HepG2 (cell line): Measurements from ENCODE around the gene CS. TPM values are rescaled to one million over a fixed set of nuclear protein-coding genes. Genes with fewer than 3 reads are reported as not detected.

Experiments used
- BHLHE40 ChIP-seq: IDR thresholded peaks from 2 replicates; pipeline ENCODE4 v1.6.1; 2011; ENCODE audit warnings: low read length, improper control_type of control experiment
- BRD4 ChIP-seq: sonication (generic); formaldehyde crosslinking; IDR thresholded peaks from 2 replicates; pipeline ENCODE4 v1.4.0; 2020; ENCODE audit warnings: missing genetic modification reagents
- HDAC6 ChIP-seq: fragments of 200-600 bp; sonication (generic); IDR thresholded peaks from 2 replicates; pipeline ENCODE4 v1.7.0; 2017; ENCODE audit warnings: mild to moderate bottlenecking, antibody characterized with exemption, low read length, low read depth
- HOXD1 ChIP-seq: sonication (generic); formaldehyde crosslinking; IDR thresholded peaks from 2 replicates; pipeline ENCODE4 v1.5.0; 2020; ENCODE audit warnings: missing genetic modification reagents
- IRF2 ChIP-seq: IDR thresholded peaks from 2 replicates; pipeline ENCODE4 v1.6.1; 2018; ENCODE audit warnings: missing genetic modification reagents, missing compliant biosample characterization
- KLF9 ChIP-seq: IDR thresholded peaks from 2 replicates; pipeline ENCODE4 v1.6.1; 2016; ENCODE audit warnings: low read depth
- MAFF ChIP-seq: IDR thresholded peaks from 2 replicates; pipeline ENCODE4 v1.6.1; 2011; ENCODE audit warnings: low read depth, low read length, improper control_type of control experiment
- POGZ ChIP-seq: sonication (generic); formaldehyde crosslinking; IDR thresholded peaks from 2 replicates; pipeline ENCODE4 v1.4.0; 2020; ENCODE audit warnings: mild to moderate bottlenecking, missing genetic modification reagents
- POLR2A ChIP-seq, 2 experiments: IDR thresholded peaks; 2 replicates each; pipeline ENCODE4 v1.6.1; 2011; ENCODE audit warnings: low read depth in 2 of 2, low read length in 2 of 2, mild to moderate bottlenecking in 1 of 2, moderate library complexity in 1 of 2; ENCODE audit not compliant: insufficient read depth in 1 of 2
- SIN3A ChIP-seq: IDR thresholded peaks from 2 replicates; pipeline ENCODE4 v1.6.1; 2011; ENCODE audit warnings: low read depth, mild to moderate bottlenecking, control low read depth, low read length, borderline replicate concordance
- XBP1 ChIP-seq: sonication (generic); formaldehyde crosslinking; IDR thresholded peaks from 2 replicates; pipeline ENCODE4 v1.5.0; 2020; ENCODE audit warnings: missing genetic modification reagents
- ZNF264 ChIP-seq: sonication (generic); formaldehyde crosslinking; IDR thresholded peaks from 2 replicates; pipeline ENCODE4 v1.4.0; 2020; ENCODE audit warnings: missing genetic modification reagents
- ZNF329 ChIP-seq: sonication (generic); formaldehyde crosslinking; IDR thresholded peaks from 2 replicates; pipeline ENCODE4 v1.9.0; 2021; ENCODE audit warnings: low read depth, mild to moderate bottlenecking, missing genetic modification reagents
- ZNF446 ChIP-seq: sonication (generic); formaldehyde crosslinking; IDR thresholded peaks from 2 replicates; pipeline ENCODE4 v1.5.0; 2020; ENCODE audit warnings: mild to moderate bottlenecking, missing genetic modification reagents
- ZNF660 ChIP-seq: sonication (generic); formaldehyde crosslinking; IDR thresholded peaks from 2 replicates; pipeline ENCODE4 v1.5.1; 2020; ENCODE audit warnings: mild to moderate bottlenecking, low read depth, missing genetic modification reagents, borderline replicate concordance
- ZNF703 ChIP-seq: sonication (generic); formaldehyde crosslinking; IDR thresholded peaks from 2 replicates; pipeline ENCODE4 v1.5.1; 2020; ENCODE audit warnings: missing genetic modification reagents, mild to moderate bottlenecking, moderate library complexity, borderline replicate concordance
- ZSCAN21 ChIP-seq: sonication (generic); formaldehyde crosslinking; IDR thresholded peaks from 2 replicates; pipeline ENCODE4 v1.8.0; 2022; ENCODE audit warnings: mild to moderate bottlenecking, missing genetic modification reagents, moderate library complexity, borderline replicate concordance
- polyA plus RNA-seq, 8 experiments: library from polyadenylated mRNA; depleted of rRNA in 3 of 8; stranded (reverse) in 7 of 8; unstranded in 1 of 8; fragments of >200 nt; fragmentation: Illumina TruSeq in 4 of 8; extraction: Trizol in 4 of 8; gene quantifications; 2 replicates each; pipeline versions ENCODE4 v1.2.1 to v1.2.3, GENCODE V29; 2011 to 2016; ENCODE audit warnings: low read depth in 4 of 8, missing spikeins in 1 of 8, mixed read lengths in 1 of 8; ENCODE audit not compliant: insufficient read depth in 1 of 8
- total RNA-seq, 5 experiments: library from RNA; depleted of rRNA; stranded (reverse); fragments of >200 nt; fragmentation: Illumina TruSeq; extraction: Trizol; gene quantifications; 2 replicates each; pipeline ENCODE4 v1.2.3, GENCODE V29; 2016; ENCODE audit warnings: low read depth in 1 of 5
- TF ChIP-seq, protein P1 (sequence below): sonication (generic); formaldehyde crosslinking; IDR thresholded peaks from 2 replicates; pipeline ENCODE4 v1.8.1; 2022; ENCODE audit warnings: low read depth, mild to moderate bottlenecking, missing genetic modification reagents
- TF ChIP-seq, protein P2 (sequence below): IDR thresholded peaks from 2 replicates; pipeline ENCODE4 v1.6.1; 2016; ENCODE audit warnings: low read depth, missing genetic modification reagents, missing compliant biosample characterization
- TF ChIP-seq, protein P3 (sequence below): sonication (generic); formaldehyde crosslinking; IDR thresholded peaks from 2 replicates; pipeline ENCODE4 v1.4.0; 2020; ENCODE audit warnings: mild to moderate bottlenecking, missing genetic modification reagents

The CS gene
- total and polyA plus RNA-seq, 2 of the 13 experiments (the other 11 are each of a cell fraction or from before 2014, with no cell fraction given) = 173 to 175 TPM

- TF ChIP-seq, protein P1, sequence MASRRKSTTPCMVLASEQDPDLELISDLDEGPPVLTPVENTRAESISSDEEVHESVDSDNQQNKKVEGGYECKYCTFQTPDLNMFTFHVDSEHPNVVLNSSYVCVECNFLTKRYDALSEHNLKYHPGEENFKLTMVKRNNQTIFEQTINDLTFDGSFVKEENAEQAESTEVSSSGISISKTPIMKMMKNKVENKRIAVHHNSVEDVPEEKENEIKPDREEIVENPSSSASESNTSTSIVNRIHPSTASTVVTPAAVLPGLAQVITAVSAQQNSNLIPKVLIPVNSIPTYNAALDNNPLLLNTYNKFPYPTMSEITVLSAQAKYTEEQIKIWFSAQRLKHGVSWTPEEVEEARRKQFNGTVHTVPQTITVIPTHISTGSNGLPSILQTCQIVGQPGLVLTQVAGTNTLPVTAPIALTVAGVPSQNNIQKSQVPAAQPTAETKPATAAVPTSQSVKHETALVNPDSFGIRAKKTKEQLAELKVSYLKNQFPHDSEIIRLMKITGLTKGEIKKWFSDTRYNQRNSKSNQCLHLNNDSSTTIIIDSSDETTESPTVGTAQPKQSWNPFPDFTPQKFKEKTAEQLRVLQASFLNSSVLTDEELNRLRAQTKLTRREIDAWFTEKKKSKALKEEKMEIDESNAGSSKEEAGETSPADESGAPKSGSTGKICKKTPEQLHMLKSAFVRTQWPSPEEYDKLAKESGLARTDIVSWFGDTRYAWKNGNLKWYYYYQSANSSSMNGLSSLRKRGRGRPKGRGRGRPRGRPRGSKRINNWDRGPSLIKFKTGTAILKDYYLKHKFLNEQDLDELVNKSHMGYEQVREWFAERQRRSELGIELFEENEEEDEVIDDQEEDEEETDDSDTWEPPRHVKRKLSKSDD (CRISPR knock-in tag) = peak; percentile 20; the same call in 1 of the 2 replicates
- TF ChIP-seq IRF2 (CRISPR knock-in tag) (peak; percentile 72), ZSCAN21 (peak; percentile 11; the same call in 1 of the 2 replicates), SIN3A (peak; percentile 51; the same call in 1 of the 2 replicates), KLF9 (CRISPR knock-in tag) (no peak), ZNF329 (CRISPR knock-in tag) (0 out of 2 replicates have a peak, but pooled peaks have one; percentile 67), BRD4 (CRISPR knock-in tag) (peak; percentile 89), POGZ (CRISPR knock-in tag) (peak; percentile 70; the same call in 1 of the 2 replicates), POLR2A (IDR thresholded peaks at IDR 0.05; ENCODE audit: insufficient read depth in 1 of 2, low read depth in 2 of 2, low read length in 2 of 2) (peak; percentile 91), ZNF264 (peak; percentile 88), BHLHE40 (peak; percentile 84), HOXD1 (peak; percentile 87; the same call in 1 of the 2 replicates), XBP1 (no peak), HDAC6 (no peak), ZNF446 (CRISPR knock-in tag) (peak; percentile 86; the same call in 1 of the 2 replicates), ZNF703 (CRISPR knock-in tag) (no peak; the same call in 1 of the 2 replicates), ZNF660 (CRISPR knock-in tag) (no peak), MAFF (no peak)
- TF ChIP-seq, protein P2, sequence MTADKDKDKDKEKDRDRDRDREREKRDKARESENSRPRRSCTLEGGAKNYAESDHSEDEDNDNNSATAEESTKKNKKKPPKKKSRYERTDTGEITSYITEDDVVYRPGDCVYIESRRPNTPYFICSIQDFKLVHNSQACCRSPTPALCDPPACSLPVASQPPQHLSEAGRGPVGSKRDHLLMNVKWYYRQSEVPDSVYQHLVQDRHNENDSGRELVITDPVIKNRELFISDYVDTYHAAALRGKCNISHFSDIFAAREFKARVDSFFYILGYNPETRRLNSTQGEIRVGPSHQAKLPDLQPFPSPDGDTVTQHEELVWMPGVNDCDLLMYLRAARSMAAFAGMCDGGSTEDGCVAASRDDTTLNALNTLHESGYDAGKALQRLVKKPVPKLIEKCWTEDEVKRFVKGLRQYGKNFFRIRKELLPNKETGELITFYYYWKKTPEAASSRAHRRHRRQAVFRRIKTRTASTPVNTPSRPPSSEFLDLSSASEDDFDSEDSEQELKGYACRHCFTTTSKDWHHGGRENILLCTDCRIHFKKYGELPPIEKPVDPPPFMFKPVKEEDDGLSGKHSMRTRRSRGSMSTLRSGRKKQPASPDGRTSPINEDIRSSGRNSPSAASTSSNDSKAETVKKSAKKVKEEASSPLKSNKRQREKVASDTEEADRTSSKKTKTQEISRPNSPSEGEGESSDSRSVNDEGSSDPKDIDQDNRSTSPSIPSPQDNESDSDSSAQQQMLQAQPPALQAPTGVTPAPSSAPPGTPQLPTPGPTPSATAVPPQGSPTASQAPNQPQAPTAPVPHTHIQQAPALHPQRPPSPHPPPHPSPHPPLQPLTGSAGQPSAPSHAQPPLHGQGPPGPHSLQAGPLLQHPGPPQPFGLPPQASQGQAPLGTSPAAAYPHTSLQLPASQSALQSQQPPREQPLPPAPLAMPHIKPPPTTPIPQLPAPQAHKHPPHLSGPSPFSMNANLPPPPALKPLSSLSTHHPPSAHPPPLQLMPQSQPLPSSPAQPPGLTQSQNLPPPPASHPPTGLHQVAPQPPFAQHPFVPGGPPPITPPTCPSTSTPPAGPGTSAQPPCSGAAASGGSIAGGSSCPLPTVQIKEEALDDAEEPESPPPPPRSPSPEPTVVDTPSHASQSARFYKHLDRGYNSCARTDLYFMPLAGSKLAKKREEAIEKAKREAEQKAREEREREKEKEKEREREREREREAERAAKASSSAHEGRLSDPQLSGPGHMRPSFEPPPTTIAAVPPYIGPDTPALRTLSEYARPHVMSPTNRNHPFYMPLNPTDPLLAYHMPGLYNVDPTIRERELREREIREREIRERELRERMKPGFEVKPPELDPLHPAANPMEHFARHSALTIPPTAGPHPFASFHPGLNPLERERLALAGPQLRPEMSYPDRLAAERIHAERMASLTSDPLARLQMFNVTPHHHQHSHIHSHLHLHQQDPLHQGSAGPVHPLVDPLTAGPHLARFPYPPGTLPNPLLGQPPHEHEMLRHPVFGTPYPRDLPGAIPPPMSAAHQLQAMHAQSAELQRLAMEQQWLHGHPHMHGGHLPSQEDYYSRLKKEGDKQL (CRISPR knock-in tag) = no peak
- TF ChIP-seq, protein P3, sequence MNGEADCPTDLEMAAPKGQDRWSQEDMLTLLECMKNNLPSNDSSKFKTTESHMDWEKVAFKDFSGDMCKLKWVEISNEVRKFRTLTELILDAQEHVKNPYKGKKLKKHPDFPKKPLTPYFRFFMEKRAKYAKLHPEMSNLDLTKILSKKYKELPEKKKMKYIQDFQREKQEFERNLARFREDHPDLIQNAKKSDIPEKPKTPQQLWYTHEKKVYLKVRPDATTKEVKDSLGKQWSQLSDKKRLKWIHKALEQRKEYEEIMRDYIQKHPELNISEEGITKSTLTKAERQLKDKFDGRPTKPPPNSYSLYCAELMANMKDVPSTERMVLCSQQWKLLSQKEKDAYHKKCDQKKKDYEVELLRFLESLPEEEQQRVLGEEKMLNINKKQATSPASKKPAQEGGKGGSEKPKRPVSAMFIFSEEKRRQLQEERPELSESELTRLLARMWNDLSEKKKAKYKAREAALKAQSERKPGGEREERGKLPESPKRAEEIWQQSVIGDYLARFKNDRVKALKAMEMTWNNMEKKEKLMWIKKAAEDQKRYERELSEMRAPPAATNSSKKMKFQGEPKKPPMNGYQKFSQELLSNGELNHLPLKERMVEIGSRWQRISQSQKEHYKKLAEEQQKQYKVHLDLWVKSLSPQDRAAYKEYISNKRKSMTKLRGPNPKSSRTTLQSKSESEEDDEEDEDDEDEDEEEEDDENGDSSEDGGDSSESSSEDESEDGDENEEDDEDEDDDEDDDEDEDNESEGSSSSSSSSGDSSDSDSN (CRISPR knock-in tag) = peak; percentile 77
Measured at GRCh38 chr12:56315622-56316473, 15.7 kb upstream of the CS start, which contains the start of gene CNPY2 (continued).
